ENCODE measurements around the gene RNF182.
"Not testable (repeated sequence)": the region's sequence is repeated elsewhere in the genome, so short reads cannot be mapped to it uniquely, and the experiment has no call there.

The RNF182 gene

GRCh38 chr6:13972602-13973001 lies 47.9 kb downstream of the RNF182 start:
- not testable (repeated sequence) for DNase-seq

GRCh38 chr6:13973422-13973821 lies 48.7 kb downstream of the RNF182 start:
- not testable (repeated sequence) for DNase-seq

GRCh38 chr6:13978102-13978640 lies 53.4 kb downstream of the RNF182 start:
- DNase-seq: no peak

GRCh38 chr6:13978787-13979186 lies 54.0 kb downstream of the RNF182 start:
- no peak for DNase-seq

- DNase-seq: no peak
These were observed 54.8 kb downstream of the RNF182 start for GRCh38 chr6:13979284-13980171.

- no peak for DNase-seq
These were observed 55.8 kb downstream of the RNF182 start for GRCh38 chr6:13980534-13980933.

- peak; percentile 19 to 42 (median 40) for DNase-seq
These were observed 61.0 kb downstream of the RNF182 start for GRCh38 chr6:13985663-13986325.

GRCh38 chr6:13986700-13987399 lies 62.1 kb downstream of the RNF182 start:
- DNase-seq: no peak

GRCh38 chr6:13987400-13987865 lies 62.7 kb downstream of the RNF182 start:
- DNase-seq: no peak

GRCh38 chr6:13988049-13988738 lies 63.4 kb downstream of the RNF182 start:
- no peak for DNase-seq

- no peak for DNase-seq
These were observed 64.2 kb downstream of the RNF182 start for GRCh38 chr6:13988908-13989307.

- DNase-seq: no peak
These were observed 64.9 kb downstream of the RNF182 start for GRCh38 chr6:13989496-13990144.

- DNase-seq: no peak
These were observed 66.0 kb downstream of the RNF182 start for GRCh38 chr6:13990796-13991195.

GRCh38 chr6:13991393-13991792 lies 66.6 kb downstream of the RNF182 start:
- no peak for DNase-seq

GRCh38 chr6:13992417-13993055 lies 67.8 kb downstream of the RNF182 start:
- DNase-seq: peak in 2 of 3 donors; percentile 33 to 40

GRCh38 chr6:13993416-13993815 lies 68.7 kb downstream of the RNF182 start:
- no peak for DNase-seq

GRCh38 chr6:13998356-13998755 lies 73.6 kb downstream of the RNF182 start:
- DNase-seq: no peak

GRCh38 chr6:14000901-14001300 lies 76.1 kb downstream of the RNF182 start:
- no peak for DNase-seq

- peak; percentile 29 to 42 (median 35) for DNase-seq
These were observed 76.7 kb downstream of the RNF182 start for GRCh38 chr6:14001329-14002012.

- DNase-seq: no peak
These were observed 77.6 kb downstream of the RNF182 start for GRCh38 chr6:14002176-14002947.
